K562 (cell line): ENCODE measurements around the gene EML6. TPM values are rescaled to one million over a fixed set of nuclear protein-coding genes. Genes with fewer than 3 reads are reported as not detected.

ENCODE experiments used
- ATAC-seq: fragments of 200-7000 bp; cut with Tn5 transposase; 3 replicates; pipeline ENCODE4 v1.9.1; 2020; ENCODE audit warnings: moderate library complexity
- BruUV-seq: library from RNA; stranded (reverse); fragments of 400-500 nt; replicated peaks from 2 replicates; lab custom pipeline; 2021; lab: Mats Ljungman, UMichigan
- CTCF ChIA-PET: fragments of 300-600 bp; formaldehyde crosslinking; extraction: SDS; loops from one replicate; lab custom pipeline; 2021; ENCODE audit warnings: low intra/inter-chr PET ratio; lab: Yijun Ruan, JAX
- POLR2A ChIA-PET: fragments of 300-600, 350-650 bp; sonication (Branson Sonifier 250); formaldehyde crosslinking; extraction: SDS; loops from one replicate; lab custom pipeline; 2021; ENCODE audit warnings: antibody characterized with exemption, inconsistent platforms; lab: Yijun Ruan, JAX
- DNase-seq, 4 experiments: peaks; one replicate each; pipeline versions ENCODE4 v3.0.0 to v3.0.0-alpha.2; 2011 to 2018; ENCODE audit warnings: low spot score in 3 of 4, mixed read lengths in 3 of 4; ENCODE audit errors: extremely low read depth in 1 of 4
- FAIRE-seq: peaks from 2 replicates; lab custom pipeline; 2011; peaks lifted over from hg19 to GRCh38; lab: Jason Lieb, UNC
- H2AFZ ChIP-seq: 2 replicates; pipeline ENCODE4 v1.6.0; 2011; ENCODE audit warnings: low read depth, low read length, control low read depth, inconsistent platforms
- H3K27ac ChIP-seq: fragments of 200-600 bp; 3 replicates; pipeline ENCODE4 v1.8.0; 2011; ENCODE audit warnings: low read depth, mild to moderate bottlenecking, control low read depth, inconsistent platforms, low read length, moderate library complexity, mixed read lengths; ENCODE audit errors: extremely low read depth
- H3K27me3 ChIP-seq, 2 experiments: fragments of 300-600 bp in 1 of 2; 2 replicates in 1 of 2; 3 replicates in 1 of 2; pipeline versions ENCODE4 v1.6.0 to v1.8.0; 2011; ENCODE audit warnings: inconsistent platforms in 2 of 2, low read length in 2 of 2, mild to moderate bottlenecking in 1 of 2, mixed read lengths in 1 of 2, moderate library complexity in 1 of 2; ENCODE audit not compliant: control insufficient read depth in 2 of 2, insufficient read depth in 2 of 2
- H3K36me3 ChIP-seq: fragments of 300-600 bp; 3 replicates; pipeline ENCODE4 v1.8.0; 2011; ENCODE audit warnings: mild to moderate bottlenecking, low read length, inconsistent platforms; ENCODE audit not compliant: control insufficient read depth, insufficient read depth
- H3K4me1 ChIP-seq, 2 experiments: fragments of 200-600 bp in 1 of 2; replicated peaks in 1 of 2; 2 replicates in 1 of 2; 3 replicates in 1 of 2; pipeline versions ENCODE4 v1.5.1 to v1.8.0; 2011; ENCODE audit warnings: inconsistent platforms in 2 of 2, low read length in 2 of 2, mild to moderate bottlenecking in 1 of 2, mixed read lengths in 1 of 2, moderate library complexity in 1 of 2; ENCODE audit not compliant: control insufficient read depth in 2 of 2, insufficient read depth in 2 of 2
- H3K4me2 ChIP-seq: 2 replicates; pipeline ENCODE4 v1.6.1; 2011; ENCODE audit warnings: low read length, control low read depth, inconsistent platforms, mixed read lengths; ENCODE audit not compliant: insufficient read depth
- H3K4me3 ChIP-seq: fragments of 200-600 bp; sonication (generic), shearing (Covaris generic); 2 replicates; pipeline ENCODE4 v1.5.1; 2016; ENCODE audit warnings: control low read depth, inconsistent platforms
- H3K79me2 ChIP-seq: fragments of 200-600 bp; 3 replicates; pipeline ENCODE4 v1.8.0; 2011; ENCODE audit warnings: low read length, inconsistent platforms; ENCODE audit not compliant: control insufficient read depth, insufficient read depth
- H3K9ac ChIP-seq, 2 experiments: 2 replicates each; pipeline versions ENCODE4 v1.6.0 to v1.6.1; 2011; ENCODE audit warnings: low read depth in 2 of 2, low read length in 2 of 2, control low read depth in 1 of 2, inconsistent platforms in 1 of 2, mild to moderate bottlenecking in 1 of 2, mixed read lengths in 1 of 2; ENCODE audit not compliant: insufficient read depth in 1 of 2
- H3K9me1 ChIP-seq: one replicate; pipeline ENCODE4 v1.6.0; 2011; ENCODE audit warnings: inconsistent platforms, mild to moderate bottlenecking, low read length, moderate library complexity; ENCODE audit not compliant: control insufficient read depth, insufficient read depth
- H3K9me3 ChIP-seq: replicated peaks from 2 replicates; pipeline ENCODE4 v1.5.1; 2011; ENCODE audit warnings: low read depth, low read length, inconsistent platforms; ENCODE audit not compliant: control insufficient read depth, insufficient read depth
- H4K20me1 ChIP-seq: replicated peaks from 2 replicates; pipeline ENCODE4 v1.6.1; 2011; ENCODE audit warnings: low read length, inconsistent platforms, mixed read lengths; ENCODE audit not compliant: control insufficient read depth, insufficient read depth
- ETV1 ChIP-seq: fragments of 450-650 bp; conservative IDR thresholded peaks from 2 replicates; pipeline ENCODE4 v1.6.1; 2016; ENCODE audit warnings: missing genetic modification characterization, control low read depth, low read depth, missing compliant biosample characterization
- TEAD4 ChIP-seq, 2 experiments: sonication (generic) in 1 of 2; formaldehyde crosslinking in 1 of 2; IDR thresholded peaks; 2 replicates each; pipeline versions ENCODE4 v1.6.1 to v1.8.0; 2012 to 2022; ENCODE audit warnings: borderline replicate concordance in 1 of 2, inconsistent platforms in 1 of 2, low read length in 1 of 2, mild to moderate bottlenecking in 1 of 2, missing genetic modification reagents in 1 of 2
- ZNF384 ChIP-seq: IDR thresholded peaks from 2 replicates; pipeline ENCODE4 v1.6.1; 2012; ENCODE audit warnings: low read depth, low read length, improper control_type of control experiment
- WGBS: fragments of 100-300 bp; shearing (Covaris generic); methylation state at CpG from one replicate; pipeline ENCODE4 v1.1.6; 2016; ENCODE audit warnings: low coverage, mixed read lengths; ENCODE audit not compliant: insufficient coverage; ENCODE audit errors: missing lambda C conversion rate; 5-methylcytosine and 5-hydroxymethylcytosine counted together
- in situ Hi-C: fragments of 300-500 bp; cut with MboI; formaldehyde crosslinking; loops from 4 replicates; pipeline ENCODE4 v1.15.0; 2018; ENCODE audit warnings: inconsistent platforms, mixed read lengths
- intact Hi-C: fragments of 100-400 bp; cut with micrococcal nuclease; formaldehyde crosslinking; loops from 2 replicates; pipeline ENCODE4 v1.14.2; 2022
- polyA plus RNA-seq, 8 experiments: library from polyadenylated mRNA; depleted of rRNA in 4 of 8; stranded (reverse) in 5 of 8; unstranded in 3 of 8; fragments of >200 nt; fragmentation: Nextera tagmentation in 2 of 8; fragmentation: Illumina TruSeq in 1 of 8; extraction: Ambion mirVana in 2 of 8; extraction: Trizol in 1 of 8; gene quantifications; 2 replicates each; pipeline versions ENCODE4 v1.2.1 to v1.2.3, GENCODE V29; 2011 to 2014; ENCODE audit warnings: inconsistent platforms in 1 of 8, missing spikeins in 1 of 8
- total RNA-seq, 7 experiments: library from RNA; depleted of rRNA in 6 of 7; stranded (reverse); fragments of >200 nt in 6 of 7; fragmentation: Illumina TruSeq in 2 of 7; extraction: Trizol in 2 of 7; gene quantifications; 2 replicates each; pipeline versions ENCODE4 v1.2.1 to v1.2.3, GENCODE V29; 2011 to 2021; ENCODE audit warnings: low replicate concordance in 1 of 7
- TF ChIP-seq, protein P1 (sequence below): fragments of 450-650 bp; formaldehyde crosslinking; IDR thresholded peaks from 2 replicates; pipeline ENCODE4 v1.4.0; 2022; ENCODE audit warnings: mild to moderate bottlenecking, moderate library complexity
- TF ChIP-seq, protein P2 (sequence below), 2 experiments: fragments of 450-650 bp in 1 of 2; sonication (generic) in 1 of 2; formaldehyde crosslinking; conservative IDR thresholded peaks; 2 replicates each; pipeline versions ENCODE4 v1.4.0 to v1.8.1; 2020 to 2022; ENCODE audit warnings: mild to moderate bottlenecking in 1 of 2, missing genetic modification reagents in 1 of 2
- TF ChIP-seq, protein P3 (sequence below): fragments of 250-450 bp; sonication (Bioruptor Pico); IDR thresholded peaks from 2 replicates; pipeline ENCODE4 v1.9.0; 2021; ENCODE audit warnings: mild to moderate bottlenecking, inconsistent platforms
- TF ChIP-seq, protein P4 (sequence below): fragments of 450-650 bp; IDR thresholded peaks from 2 replicates; pipeline ENCODE4 v1.6.1; 2018; ENCODE audit not compliant: partially characterized antibody

EML6 gene
- total and polyA plus RNA-seq, 9 of the 15 experiments (the other 6 are each of a cell fraction or from before 2014, with no cell fraction given), result 0.07 to 0.56 (median 0.25) TPM

DNA sequence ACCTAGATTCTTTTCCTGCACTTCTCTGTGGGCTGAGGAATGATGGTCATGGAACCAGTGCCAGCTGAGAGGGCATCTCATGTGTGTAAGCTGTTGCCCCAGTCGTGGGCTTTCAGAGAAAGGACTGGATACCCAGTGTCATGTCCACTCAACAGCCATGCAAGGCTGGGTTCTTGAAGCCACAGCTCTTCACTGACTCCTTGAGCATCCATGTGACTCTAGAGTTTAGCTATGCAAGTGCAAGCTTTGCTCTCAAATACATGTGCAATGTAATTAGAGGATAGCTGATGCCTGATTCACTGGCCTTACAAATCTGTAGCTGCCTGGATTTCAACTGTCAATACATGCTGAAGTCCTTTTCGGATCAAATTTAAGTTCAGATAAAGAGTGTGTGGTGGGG lies 46.8 kb upstream of the EML6 start (continued):
- TF ChIP-seq TEAD4 (IDR thresholded peaks at IDR 0.05; ENCODE audit: low read length) (no peak), TEAD4 (CRISPR knock-in tag; IDR thresholded peaks at IDR 0.05; ENCODE audit: borderline replicate concordance) (no peak)

DNA sequence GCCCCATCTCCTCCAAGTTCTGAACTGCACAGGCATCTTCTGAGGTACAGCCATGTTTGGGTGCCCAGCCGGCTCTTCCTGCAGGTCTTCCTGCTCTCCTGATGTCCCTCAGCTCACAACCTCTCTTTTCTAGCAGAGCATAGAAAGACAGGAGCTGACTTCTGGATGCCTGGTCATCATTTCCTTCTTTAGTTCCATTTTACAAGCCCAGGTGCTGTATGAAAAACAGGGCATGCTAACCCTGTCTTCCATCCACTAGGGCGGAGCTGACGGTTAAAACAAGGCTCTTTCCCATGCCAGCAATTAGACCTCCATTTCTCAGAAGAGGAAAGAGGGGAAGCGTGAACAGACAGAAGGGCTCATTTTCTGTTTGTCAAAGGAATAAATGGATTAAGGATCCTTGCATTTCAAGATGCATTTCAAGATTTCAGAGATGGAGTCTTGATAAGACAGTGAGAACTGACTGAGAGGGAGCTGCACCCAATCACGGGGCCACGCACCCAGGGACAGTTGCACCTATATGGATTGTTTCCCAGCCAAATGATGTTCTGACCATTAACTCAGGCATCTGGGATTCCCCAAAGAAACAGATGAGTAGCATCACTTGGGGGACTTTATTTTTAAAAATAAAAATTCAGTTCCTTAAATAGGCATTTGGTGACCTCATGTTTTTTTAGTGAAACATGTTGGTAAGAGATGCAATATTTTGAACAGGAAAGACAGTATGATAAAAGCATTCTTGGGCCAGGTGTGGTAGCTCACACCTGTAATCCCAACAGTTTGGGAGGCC lies 45.8 kb upstream of the EML6 start:
- H4K20me1 ChIP-seq, result no peaks in the 10 kb centered on the region
- no peak overlapping the region for H3K9ac ChIP-seq
- no peaks in the 10 kb centered on the region for H3K9me3 ChIP-seq
- H3K79me2 ChIP-seq, result no peaks in the 10 kb centered on the region
- no peaks in the 10 kb centered on the region for H3K9me1 ChIP-seq
- H3K4me3 ChIP-seq, result no peak overlapping the region
- ChIA-PET CTCF (no interaction called here), POLR2A (interaction anchor here (2.9 kb wide), 1 partner anchor 13 kb away, joined by 20 read pairs; no protein-coding TSS in a partner anchor)
- whole genome bisulfite sequencing, result under 1% methylated on average over 6 of the region's 6 CpGs
- peaks cover 17 to 66% of the 10 kb centered on the region in 2 experiments for H3K27me3 ChIP-seq
- H3K27ac ChIP-seq, result no peak overlapping the region
- in situ Hi-C loops, result no loop called here
- FAIRE-seq (no peak), ATAC-seq (no peak), DNase-seq (no peak)
- intact Hi-C loops, result no loop called here
- no TSS peak for BruUV-seq
- H3K4me2 ChIP-seq, result no peak overlapping the region
- peaks cover 0 to 4% of the 10 kb centered on the region in 2 experiments; a peak in 1 of 5 replicates for H3K4me1 ChIP-seq
- H2AFZ ChIP-seq, result no peak overlapping the region
- no peaks in the 10 kb centered on the region for H3K36me3 ChIP-seq
- TF ChIP-seq, protein P1, sequence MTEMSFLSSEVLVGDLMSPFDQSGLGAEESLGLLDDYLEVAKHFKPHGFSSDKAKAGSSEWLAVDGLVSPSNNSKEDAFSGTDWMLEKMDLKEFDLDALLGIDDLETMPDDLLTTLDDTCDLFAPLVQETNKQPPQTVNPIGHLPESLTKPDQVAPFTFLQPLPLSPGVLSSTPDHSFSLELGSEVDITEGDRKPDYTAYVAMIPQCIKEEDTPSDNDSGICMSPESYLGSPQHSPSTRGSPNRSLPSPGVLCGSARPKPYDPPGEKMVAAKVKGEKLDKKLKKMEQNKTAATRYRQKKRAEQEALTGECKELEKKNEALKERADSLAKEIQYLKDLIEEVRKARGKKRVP (CRISPR knock-in tag), result no peak
- TF ChIP-seq ZNF384 (no peak), ETV1 (no peak)
- TF ChIP-seq, protein P2, sequence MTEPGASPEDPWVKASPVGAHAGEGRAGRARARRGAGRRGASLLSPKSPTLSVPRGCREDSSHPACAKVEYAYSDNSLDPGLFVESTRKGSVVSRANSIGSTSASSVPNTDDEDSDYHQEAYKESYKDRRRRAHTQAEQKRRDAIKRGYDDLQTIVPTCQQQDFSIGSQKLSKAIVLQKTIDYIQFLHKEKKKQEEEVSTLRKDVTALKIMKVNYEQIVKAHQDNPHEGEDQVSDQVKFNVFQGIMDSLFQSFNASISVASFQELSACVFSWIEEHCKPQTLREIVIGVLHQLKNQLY (CRISPR knock-in tag; conservative IDR thresholded peaks at IDR 0.05), result no peak
- TF ChIP-seq, protein P3, sequence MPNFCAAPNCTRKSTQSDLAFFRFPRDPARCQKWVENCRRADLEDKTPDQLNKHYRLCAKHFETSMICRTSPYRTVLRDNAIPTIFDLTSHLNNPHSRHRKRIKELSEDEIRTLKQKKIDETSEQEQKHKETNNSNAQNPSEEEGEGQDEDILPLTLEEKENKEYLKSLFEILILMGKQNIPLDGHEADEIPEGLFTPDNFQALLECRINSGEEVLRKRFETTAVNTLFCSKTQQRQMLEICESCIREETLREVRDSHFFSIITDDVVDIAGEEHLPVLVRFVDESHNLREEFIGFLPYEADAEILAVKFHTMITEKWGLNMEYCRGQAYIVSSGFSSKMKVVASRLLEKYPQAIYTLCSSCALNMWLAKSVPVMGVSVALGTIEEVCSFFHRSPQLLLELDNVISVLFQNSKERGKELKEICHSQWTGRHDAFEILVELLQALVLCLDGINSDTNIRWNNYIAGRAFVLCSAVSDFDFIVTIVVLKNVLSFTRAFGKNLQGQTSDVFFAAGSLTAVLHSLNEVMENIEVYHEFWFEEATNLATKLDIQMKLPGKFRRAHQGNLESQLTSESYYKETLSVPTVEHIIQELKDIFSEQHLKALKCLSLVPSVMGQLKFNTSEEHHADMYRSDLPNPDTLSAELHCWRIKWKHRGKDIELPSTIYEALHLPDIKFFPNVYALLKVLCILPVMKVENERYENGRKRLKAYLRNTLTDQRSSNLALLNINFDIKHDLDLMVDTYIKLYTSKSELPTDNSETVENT (CRISPR knock-in tag), result no peak
- TF ChIP-seq, protein P4, sequence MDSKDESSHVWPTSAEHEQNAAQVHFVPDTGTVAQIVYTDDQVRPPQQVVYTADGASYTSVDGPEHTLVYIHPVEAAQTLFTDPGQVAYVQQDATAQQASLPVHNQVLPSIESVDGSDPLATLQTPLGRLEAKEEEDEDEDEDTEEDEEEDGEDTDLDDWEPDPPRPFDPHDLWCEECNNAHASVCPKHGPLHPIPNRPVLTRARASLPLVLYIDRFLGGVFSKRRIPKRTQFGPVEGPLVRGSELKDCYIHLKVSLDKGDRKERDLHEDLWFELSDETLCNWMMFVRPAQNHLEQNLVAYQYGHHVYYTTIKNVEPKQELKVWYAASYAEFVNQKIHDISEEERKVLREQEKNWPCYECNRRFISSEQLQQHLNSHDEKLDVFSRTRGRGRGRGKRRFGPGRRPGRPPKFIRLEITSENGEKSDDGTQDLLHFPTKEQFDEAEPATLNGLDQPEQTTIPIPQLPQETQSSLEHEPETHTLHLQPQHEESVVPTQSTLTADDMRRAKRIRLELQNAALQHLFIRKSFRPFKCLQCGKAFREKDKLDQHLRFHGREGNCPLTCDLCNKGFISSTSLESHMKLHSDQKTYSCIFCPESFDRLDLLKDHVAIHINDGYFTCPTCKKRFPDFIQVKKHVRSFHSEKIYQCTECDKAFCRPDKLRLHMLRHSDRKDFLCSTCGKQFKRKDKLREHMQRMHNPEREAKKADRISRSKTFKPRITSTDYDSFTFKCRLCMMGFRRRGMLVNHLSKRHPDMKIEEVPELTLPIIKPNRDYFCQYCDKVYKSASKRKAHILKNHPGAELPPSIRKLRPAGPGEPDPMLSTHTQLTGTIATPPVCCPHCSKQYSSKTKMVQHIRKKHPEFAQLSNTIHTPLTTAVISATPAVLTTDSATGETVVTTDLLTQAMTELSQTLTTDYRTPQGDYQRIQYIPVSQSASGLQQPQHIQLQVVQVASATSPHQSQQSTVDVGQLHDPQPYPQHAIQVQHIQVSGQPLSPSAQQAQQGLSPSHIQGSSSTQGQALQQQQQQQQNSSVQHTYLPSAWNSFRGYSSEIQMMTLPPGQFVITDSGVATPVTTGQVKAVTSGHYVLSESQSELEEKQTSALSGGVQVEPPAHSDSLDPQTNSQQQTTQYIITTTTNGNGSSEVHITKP, result no peak
